NCI-H774 (cell line): ENCODE results near the gene UBA1.

Experiments used
- DNase-seq: peaks from one replicate; lab custom pipeline; 2025; lab: John Stamatoyannopoulos, UW

The UBA1 gene

DNA sequence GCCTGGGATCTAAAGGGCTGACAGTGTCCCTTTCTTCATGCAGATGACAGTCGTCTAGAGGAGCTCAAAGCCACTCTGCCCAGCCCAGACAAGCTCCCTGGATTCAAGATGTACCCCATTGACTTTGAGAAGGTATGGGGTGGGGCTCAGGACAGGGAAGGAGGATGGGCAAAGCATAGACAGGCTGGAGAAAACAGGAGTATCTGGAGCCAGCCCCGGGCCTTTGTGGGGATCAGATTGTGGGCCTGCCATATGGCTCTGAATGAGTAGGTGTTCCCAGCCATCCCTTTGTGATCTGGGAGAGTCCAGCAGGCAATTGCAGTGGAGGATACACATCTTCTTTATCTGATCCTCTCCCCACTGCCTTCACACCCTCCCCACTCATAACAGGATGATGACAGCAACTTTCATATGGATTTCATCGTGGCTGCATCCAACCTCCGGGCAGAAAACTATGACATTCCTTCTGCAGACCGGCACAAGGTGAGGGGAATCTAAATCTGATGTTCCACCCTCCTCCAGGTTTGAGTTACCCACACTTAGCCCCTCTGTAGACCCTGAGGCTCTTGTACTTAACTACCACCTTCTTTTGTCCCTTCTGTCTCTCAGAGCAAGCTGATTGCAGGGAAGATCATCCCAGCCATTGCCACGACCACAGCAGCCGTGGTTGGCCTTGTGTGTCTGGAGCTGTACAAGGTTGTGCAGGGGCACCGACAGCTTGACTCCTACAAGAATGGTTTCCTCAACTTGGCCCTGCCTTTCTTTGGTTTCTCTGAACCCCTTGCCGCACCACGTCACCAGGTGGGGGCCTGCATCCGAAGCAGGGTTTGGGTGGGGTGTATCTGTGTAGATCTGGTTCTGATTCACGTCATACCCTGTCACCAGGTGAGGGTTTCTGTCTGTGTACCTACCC, 19.0 kb downstream of the UBA1 start:
- no peak for DNase-seq

DNA sequence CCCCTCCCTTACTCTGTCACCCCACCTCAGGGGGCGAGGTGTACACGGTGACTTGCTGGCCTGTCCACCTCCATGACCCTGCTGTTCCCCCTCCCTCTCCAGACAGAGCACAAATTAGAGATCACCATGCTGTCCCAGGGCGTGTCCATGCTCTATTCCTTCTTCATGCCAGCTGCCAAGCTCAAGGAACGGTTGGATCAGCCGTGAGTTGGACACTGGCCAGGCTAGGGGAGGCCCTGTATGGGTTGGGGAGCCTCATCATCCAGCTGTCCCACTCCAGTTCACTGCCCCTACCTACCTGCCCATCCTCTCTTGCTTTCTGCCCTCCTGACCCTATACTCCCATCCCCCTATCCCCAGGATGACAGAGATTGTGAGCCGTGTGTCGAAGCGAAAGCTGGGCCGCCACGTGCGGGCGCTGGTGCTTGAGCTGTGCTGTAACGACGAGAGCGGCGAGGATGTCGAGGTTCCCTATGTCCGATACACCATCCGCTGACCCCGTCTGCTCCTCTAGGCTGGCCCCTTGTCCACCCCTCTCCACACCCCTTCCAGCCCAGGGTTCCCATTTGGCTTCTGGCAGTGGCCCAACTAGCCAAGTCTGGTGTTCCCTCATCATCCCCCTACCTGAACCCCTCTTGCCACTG, 20.9 kb downstream of the UBA1 start:
- no peak for DNase-seq

DNA sequence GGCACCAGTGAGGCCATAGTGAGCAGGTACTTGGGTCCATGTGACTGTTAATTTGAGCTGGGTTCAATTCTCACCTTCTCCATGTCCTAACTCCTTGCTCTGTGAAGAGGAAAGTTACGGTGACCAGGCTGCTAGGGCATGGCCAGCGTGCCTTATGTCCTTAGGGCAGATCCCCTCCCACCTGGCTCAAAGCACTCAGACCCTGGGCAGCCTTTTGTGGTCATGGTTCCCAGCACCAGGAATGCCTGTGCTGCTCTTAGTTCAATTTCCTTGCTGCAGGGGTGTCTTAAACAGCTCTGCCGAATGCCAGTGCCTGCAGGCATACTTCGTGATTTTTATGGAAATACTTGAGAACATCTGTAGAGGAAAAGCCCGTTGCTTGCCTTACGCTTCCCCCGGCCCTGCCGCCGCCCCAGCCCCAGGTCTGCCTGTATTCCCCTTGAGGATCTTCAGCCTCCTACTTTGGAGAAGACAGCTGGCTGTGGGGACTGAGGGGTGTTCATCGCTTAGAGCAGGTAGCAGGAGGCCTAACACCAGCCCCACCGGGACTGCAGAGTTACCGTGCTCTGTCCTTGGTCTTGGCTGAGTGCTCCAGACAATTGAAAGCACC, 21.8 kb downstream of the UBA1 start:
- no peak for DNase-seq

DNA sequence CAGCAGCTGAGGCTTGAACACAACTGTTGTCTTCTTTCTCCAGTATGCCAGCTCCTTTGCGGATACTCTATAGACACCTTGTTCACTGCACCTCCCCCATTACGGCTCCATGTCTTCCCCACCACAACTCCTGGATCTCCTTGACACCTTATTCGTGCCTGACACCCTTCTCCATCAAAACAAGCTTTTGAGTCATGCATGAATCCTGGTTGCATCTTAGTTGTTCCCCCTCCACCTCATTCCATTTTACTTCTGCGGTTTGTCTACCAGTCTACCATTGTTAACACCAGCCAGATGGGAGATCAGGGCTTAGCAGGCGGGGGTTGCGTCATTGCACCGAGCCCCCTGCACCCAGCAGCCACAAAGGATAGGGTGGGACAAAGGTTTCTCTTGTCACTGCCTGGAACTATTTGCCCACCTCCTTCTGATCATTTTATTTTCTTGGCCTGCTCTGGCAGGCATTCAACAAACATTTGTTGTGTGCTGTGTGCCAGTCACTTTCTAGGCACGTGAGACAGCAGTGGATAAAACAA, 22.8 kb downstream of the UBA1 start:
- DNase-seq = no peak

DNA sequence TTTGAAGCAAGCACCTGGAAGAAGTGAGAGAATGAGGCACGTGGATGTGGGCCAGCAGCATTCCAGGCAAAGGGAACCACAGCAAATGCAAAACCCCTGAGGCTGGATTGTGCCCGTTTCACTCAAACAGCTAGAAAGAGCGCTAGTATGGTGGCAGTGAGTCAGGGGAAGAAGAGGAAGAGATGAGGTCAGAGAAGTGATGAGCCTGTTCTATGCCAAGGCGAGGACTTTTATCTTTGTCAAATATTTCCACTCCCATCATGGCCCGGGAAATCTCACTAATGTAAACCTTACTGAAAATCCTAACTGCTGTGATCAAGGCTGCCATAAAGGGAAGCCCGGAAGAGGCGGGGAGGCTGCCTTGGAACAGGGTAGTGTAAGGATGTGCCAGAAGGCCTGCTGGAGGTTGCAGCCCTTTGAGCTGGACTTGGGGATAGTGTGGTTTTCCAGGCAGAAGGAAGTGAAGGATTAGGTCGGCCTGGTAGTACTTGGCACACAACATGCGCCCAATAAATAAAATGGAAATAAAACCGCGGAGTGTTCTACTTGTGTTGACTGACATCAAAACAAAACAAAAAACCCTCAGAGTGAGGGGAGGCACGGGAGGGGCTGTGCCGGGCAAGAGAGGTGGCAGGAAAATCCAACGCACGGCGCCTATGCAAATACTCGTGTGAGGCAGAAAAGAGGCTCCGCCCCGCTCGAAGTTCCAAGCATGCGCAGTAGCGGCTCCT, 23.7 kb downstream of the UBA1 start:
- no peak for DNase-seq

DNA sequence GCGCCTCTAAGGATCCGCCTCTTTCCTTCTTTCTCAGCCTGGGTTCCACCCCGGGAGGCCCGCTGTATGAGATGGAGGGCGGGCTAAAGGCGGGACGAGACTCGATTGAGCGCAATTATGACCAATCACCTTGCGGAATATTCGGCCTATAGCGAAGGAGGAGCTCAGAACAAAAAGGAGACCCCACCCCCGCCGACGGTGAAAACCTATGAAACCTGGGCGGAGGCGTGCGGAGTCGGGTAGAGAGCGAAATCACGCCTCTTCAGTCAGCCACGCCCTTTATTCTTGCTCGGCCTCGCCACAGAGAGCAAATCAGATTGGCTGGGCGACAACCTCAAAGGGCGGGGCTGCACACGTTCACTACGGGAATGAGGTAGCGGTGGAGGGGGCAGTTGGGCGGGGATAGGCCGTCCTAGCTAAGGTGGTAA, 24.2 kb downstream of the UBA1 start:
- peak; percentile 94 for DNase-seq

DNA sequence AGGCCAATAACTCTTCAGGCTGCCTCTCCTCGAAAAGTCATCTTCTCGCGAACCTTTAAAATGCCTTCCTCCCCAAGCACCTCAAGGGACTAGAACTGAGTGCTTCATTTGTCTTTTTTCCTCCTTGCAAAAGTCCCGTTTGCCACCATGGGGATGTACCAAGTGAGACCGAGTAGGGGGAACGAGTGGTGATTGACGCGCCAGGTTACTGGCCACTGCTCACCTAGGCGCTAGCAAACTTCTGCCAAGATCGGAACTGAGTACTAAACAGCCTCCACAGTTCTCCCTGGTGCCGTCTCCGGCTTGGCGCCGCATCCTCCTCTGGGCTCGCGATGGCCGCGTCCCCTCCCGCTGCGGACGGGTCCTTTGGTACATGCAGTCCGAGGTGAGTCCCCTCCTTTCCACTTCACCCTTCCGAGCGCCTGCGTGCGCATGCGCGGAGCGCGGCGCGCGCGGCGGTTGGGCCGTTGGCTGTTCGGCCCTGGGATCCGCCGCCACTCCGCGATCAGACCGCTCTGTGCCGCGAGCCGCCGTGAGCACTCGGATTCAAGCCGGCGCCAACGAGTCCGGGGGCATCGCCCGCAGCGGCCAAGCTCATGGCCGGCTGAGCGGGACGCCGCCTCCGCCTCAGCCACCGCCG, 24.8 kb downstream of the UBA1 start, which contains the start of gene CDK16:
TSS of gene CDK16 (plus strand) at position 402 of the 640 bp plus-strand sequence. CDS start 4,877 bp downstream, outside the sequence.
- peak; percentile 63 for DNase-seq

DNA sequence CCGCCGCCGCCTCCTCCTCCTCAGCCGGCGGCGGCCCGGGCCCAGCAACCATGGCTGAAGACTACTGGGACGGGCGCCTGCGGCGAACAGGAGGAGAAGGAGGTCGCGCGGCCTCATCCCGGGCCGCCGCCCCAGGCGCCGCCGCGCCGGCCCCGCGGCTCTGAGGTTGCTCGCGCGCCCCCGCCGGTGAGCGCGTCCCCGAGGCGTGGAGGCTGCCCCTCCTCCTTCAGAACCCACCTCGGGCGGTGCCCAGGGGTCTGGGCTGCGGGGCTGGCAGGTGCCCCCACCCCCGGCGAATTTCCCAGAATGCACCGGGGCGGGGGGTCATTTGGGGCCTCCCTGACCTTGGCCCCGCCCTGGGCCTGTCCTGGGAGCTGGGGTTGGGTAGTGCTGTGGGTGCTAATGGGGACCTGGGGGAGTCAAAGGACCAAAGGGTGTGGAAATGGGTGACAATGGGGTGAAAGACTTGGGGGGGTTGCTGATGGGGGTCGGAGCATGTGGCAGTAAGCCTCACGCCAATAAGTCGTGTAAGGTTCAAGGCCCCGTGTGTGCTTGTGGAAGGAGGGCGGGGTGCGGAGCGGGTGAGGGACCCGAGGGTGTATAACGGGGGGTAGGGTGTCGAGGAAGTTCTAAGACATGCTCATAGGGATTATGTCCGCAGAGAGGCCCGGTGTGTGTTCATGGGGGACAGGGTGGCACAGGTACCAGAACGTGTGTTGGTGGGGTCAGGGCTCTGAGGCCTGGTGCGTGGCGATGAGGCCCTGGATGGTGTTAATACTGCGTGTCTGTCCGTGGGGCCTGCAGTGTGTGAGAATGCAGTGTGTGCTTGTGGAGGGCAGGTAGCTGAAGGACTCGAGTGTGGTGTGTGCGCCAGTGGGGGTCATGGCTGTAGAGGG, 25.5 kb downstream of the UBA1 start:
- DNase-seq = peak; percentile 0

DNA sequence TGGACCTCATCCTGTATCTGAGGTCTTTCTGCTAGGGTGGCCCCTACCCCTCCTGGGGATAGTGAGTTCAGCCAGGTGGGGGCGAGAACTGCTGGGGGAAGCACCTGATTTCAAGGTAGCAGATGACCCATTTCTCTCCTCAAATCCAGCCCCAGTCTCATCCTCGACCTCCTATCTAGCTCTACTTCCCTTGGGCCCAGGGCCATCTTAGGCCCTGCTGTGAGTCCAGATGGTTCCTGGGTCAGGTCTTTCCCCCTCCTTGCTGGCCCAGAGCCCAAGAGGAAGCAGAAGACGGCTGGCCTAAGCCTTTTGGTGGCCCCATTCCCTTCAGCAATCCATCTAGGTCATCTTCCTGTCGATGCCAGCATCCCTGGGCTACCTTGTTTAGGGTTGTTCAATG, 28.1 kb downstream of the UBA1 start:
- DNase-seq = no peak

DNA sequence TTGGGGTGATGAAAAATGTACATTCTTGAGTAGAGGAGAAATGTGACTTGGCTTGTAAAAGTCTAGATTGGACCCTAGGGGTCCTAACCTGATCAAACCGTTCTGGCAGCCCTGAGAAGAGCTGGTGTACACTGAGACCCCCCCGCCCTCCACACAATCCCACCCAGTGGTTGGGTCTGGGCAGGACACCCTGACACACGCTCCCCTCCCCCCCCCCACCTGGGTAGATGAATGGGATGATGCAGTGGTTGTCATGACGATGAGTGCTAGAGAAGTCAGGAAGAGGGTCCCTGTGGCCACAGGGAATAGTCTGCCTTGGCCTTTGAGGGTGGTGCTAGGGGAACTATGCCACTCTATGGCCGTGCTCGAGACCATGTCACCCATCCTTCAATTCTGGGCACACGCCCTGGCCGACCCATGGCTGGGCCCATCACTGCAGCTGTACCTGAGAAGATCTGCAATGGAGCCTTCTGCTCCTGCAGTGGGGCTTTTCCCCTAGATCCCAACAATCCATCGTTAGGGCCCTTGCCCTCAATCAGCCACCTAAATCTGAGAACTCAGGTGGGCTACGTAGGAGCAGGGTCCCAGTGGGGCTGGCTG, 29.2 kb downstream of the UBA1 start:
- no peak for DNase-seq

DNA sequence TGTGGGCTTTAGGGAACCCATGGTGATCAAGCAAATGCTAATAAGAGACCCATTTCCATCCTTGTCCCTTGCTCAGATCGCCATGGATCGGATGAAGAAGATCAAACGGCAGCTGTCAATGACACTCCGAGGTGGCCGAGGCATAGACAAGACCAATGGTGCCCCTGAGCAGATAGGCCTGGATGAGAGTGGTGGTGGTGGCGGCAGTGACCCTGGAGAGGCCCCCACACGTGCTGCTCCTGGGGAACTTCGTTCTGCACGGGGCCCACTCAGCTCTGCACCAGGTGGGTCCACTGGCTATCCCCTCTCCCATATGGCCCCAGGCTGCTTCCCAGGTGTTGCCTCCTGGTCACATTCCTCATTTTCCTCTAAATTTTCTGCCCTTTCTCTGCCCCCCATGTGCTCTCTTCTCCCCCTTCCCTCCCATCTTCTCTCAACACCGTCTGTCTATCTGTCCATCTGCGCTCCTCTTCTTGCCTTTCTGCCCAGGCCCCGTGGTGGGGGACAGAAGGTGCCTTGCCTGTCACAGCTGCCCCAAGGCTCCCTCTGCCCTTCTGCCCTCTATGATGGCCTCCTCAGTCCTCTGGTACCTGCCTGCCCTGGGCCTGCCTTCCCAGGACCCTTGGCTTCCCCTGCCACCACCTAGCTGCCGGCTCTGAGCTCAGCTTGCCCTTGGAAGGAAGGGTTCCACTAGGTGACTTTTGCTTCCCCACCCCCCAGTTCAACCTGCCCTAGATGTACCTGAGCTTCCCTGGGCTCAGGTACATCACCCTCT, 30.0 kb downstream of the UBA1 start:
- no peak for DNase-seq

DNA sequence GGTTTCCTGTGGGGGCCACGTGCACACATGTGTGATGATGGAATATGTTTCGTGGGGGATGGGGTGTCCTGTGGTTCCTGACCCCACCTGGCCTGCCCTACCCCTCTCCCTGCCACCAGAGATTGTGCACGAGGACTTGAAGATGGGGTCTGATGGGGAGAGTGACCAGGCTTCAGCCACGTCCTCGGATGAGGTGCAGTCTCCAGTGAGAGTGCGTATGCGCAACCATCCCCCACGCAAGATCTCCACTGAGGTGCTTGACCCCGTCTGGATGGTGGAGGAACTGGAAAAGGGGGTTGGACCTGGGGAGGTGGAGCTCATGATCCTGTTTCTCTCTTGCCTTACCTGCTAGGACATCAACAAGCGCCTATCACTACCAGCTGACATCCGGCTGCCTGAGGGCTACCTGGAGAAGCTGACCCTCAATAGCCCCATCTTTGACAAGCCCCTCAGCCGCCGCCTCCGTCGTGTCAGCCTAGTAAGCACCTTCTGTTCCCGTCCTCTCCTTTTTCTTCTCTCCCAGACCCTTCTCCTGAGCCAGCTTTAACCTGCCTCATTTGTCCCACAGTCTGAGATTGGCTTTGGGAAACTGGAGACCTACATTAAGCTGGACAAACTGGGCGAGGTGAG, 30.8 kb downstream of the UBA1 start:
- DNase-seq = no peak

DNA sequence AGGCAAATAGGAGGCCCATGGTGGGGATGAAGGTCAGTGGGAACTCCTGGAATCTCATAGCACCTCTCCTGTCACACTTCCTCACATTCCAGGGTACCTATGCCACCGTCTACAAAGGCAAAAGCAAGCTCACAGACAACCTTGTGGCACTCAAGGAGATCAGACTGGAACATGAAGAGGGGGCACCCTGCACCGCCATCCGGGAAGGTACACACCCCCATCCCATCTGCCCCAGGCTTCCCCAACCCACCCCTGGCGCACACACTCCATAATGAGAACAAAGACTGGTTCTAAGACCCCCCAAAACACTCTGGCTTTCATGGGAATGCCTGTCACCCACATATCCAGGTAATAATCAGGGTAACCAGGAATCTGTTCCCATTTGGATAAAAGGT, 31.3 kb downstream of the UBA1 start:
- DNase-seq = no peak

DNA sequence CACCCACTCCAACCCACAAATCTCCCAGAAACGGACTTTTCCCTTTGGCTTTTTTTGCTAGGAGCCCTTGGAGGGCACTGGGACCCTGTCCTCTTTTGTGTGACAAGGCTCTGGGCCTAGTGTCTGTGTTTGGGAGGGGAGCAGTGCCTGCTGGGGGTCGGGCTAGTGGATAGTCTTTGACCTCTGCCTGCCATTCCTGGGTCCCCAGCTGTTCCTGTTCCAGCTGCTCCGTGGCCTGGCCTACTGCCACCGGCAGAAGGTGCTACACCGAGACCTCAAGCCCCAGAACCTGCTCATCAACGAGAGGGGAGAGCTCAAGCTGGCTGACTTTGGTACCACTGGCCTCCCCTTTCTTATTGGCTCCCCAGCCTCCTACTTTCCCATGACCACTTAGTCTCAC, 32.4 kb downstream of the UBA1 start:
- DNase-seq = no peak

DNA sequence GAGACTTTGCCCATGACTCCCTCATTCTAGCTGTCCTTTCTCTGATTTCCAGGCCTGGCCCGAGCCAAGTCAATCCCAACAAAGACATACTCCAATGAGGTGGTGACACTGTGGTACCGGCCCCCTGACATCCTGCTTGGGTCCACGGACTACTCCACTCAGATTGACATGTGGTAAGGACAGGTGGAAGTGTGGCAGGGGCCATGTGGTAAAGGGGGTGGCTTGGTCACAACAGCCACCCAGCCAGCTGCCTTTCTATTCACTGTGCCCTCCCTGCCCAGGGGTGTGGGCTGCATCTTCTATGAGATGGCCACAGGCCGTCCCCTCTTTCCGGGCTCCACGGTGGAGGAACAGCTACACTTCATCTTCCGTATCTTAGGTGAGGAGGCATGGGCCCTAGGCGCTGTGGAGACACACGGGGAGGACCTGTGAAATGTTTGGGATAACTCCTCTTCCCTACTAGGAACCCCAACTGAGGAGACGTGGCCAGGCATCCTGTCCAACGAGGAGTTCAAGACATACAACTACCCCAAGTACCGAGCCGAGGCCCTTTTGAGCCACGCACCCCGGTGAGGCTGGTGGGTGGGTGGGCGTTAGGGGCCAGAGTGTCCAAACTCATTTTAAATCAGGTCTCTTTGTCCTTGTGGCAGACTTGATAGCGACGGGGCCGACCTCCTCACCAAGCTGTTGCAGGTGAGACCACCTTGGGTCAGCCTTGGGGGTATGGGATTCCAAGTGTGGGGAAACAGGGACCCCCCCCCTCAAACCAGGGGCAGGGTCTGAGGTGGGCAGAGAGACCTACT, 33.1 kb downstream of the UBA1 start:
- no peak for DNase-seq

DNA sequence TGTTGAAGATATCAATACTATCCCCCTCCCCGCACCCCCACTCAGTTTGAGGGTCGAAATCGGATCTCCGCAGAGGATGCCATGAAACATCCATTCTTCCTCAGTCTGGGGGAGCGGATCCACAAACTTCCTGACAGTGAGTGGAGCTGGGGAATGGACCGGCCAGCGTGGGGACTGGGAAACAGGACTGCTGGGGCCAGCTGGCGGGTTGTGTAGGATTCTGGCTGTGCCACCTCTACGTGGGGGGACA, 33.6 kb downstream of the UBA1 start:
- no peak for DNase-seq

DNA sequence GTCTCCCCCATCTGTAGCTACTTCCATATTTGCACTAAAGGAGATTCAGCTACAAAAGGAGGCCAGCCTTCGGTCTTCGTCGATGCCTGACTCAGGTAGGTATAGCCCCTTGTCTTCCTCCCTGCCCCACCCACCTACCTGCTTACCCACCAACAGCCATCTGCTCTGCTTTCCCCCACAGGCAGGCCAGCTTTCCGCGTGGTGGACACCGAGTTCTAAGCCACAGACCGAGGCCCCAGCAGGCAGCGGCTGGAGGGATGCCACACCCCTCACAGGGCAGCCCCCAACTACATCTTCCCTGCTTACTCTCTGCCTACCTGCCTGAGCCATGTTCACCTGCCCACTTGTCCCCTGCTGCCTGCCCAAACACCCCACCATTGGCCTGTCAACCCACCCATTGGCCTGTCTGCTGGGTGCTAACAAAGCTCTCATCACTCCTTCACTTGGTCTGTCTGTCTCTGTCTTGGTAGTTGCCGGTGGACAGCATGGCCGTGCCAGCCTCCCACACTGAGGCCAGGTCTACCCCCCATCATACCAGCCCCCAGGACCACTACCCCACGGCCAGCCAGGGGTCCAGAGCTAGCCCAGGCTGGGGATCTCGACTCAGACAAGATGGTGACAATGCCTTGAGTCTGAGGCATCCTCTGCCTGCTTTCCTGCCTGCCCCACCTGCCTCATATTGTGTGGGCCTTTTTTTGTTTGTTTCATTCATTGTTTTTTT, 35.1 kb downstream of the UBA1 start:
- no peak for DNase-seq

DNA sequence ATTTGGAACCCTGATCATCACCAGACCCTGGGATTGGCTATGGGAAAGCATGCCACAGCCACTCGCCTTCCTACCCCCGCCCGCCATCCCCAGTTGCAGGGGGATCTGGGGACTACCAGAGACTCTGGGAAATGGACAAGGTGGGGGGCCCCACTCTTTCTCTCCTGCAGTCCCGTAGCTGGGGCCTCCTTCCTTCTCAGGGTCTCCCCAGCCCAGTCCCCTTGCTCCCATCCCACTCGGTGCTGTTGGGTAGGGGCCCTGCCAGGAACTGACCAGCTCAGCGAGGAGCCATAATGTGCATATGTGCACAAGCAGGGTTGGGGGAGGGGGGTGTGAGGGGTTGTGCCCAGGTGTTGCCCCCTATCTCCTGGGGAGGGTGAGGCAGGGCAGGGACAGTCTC, 35.8 kb downstream of the UBA1 start:
- no peak for DNase-seq
